Keratinocyte (primary cell): ENCODE measurements around the gene PATL2.

Experiments
- CTCF ChIP-seq, 3 experiments: IDR thresholded peaks in 1 of 3; conservative IDR thresholded peaks in 1 of 3; optimal IDR thresholded peaks in 1 of 3; 2 replicates in 2 of 3; 3 replicates in 1 of 3; pipeline versions ENCODE3 to v1.5.1; 2011; ENCODE audit warnings: low read length in 3 of 3, mild to moderate bottlenecking in 3 of 3, moderate library complexity in 2 of 3, control low read depth in 1 of 3, inconsistent platforms in 1 of 3; ENCODE audit not compliant: insufficient read depth in 2 of 3; ENCODE audit errors: extremely low read depth in 1 of 3
- EZH2 ChIP-seq: IDR thresholded peaks from one replicate; pipeline ENCODE4 v1.6.1; 2012; ENCODE audit warnings: inconsistent platforms, mild to moderate bottlenecking, low read length, moderate library complexity

- TF ChIP-seq CTCF (optimal IDR thresholded peaks at IDR 0.05 in 1 of 3, IDR thresholded peaks at IDR 0.05 in 1 of 3, conservative IDR thresholded peaks at IDR 0.05 in 1 of 3; ENCODE audit: extremely low read depth in 1 of 3, insufficient read depth in 2 of 3, low read length in 3 of 3) (no peak), EZH2 (no peak)
Measured at GRCh38 chr15:44647036-44647435, 64.1 kb downstream of the PATL2 start.
